Colonic mucosa (tissue), 4 donors: ENCODE data around the gene AIG1. TPM values are rescaled to one million over a fixed set of nuclear protein-coding genes. Genes with fewer than 3 reads are reported as not detected.

Experiments used
- DNase-seq: peaks from one replicate; pipeline ENCODE4 v3.0.0-alpha.2; 2020
- H3K27ac ChIP-seq: fragments of 200-600 bp; one replicate; pipeline ENCODE4 v1.8.0; 2021
- H3K27me3 ChIP-seq: fragments of 200-600 bp; one replicate; pipeline ENCODE4 v1.8.0; 2021
- H3K36me3 ChIP-seq: fragments of 200-600 bp; one replicate; pipeline ENCODE4 v1.8.0; 2021
- H3K4me1 ChIP-seq: fragments of 200-600 bp; one replicate; pipeline ENCODE4 v1.8.0; 2021; ENCODE audit warnings: mild to moderate bottlenecking
- H3K4me3 ChIP-seq: fragments of 200-600 bp; one replicate; pipeline ENCODE4 v1.8.0; 2021
- H3K9ac ChIP-seq, 2 donors: one replicate each; pipeline ENCODE4 v1.7.0; 2013; ENCODE audit warnings: control low read depth in 2 of 2, low read depth in 2 of 2, low read length in 2 of 2
- H3K9me3 ChIP-seq: fragments of 200-600 bp; one replicate; pipeline ENCODE4 v1.8.0; 2021
- CTCF ChIP-seq: fragments of 200-600 bp; IDR thresholded peaks from one replicate; pipeline ENCODE4 v1.8.0; 2022; ENCODE audit warnings: antibody characterized with exemption, mild to moderate bottlenecking
- intact Hi-C: fragments of 100-400 bp; cut with DNase I; formaldehyde crosslinking; loops from one replicate; pipeline ENCODE4 v1.14.1; 2022
- total RNA-seq, 2 donors: library from RNA; stranded (reverse); fragmentation: NEBNext Ultra II Directional in 1 of 2; extraction: Animal tissue kit (Norgen Biotek cat#: 25700) in 1 of 2; gene quantifications; one replicate each; pipeline ENCODE4 v1.2.1, GENCODE V29; 2021
- donor health status: healthy.
- donor health status: DM: no; HTN: no; CAD: no.
- donor health status: DM: no; HTN: no; CAD: no.

Gene AIG1
- total RNA-seq, 2 donors from 2014 or later: 24.2 to 28.8 TPM

- no peaks in the 10 kb centered on the region for H3K9me3 ChIP-seq
- H3K27me3 ChIP-seq: no peaks in the 10 kb centered on the region
- no peak for DNase-seq
- TF ChIP-seq CTCF: no peak
- H3K4me1 ChIP-seq: no peaks in the 10 kb centered on the region
- no peak overlapping the region for H3K9ac ChIP-seq
- H3K4me3 ChIP-seq: no peak overlapping the region
- no peak overlapping the region for H3K27ac ChIP-seq
- intact Hi-C loops: no loop called here
- H3K36me3 ChIP-seq: no peaks in the 10 kb centered on the region
These were observed 270.7 kb downstream of the AIG1 start for GRCh38 chr6:143331362-143331761.

- Histone ChIP-seq H3K27me3 (no peaks in the 10 kb centered on the region), H3K9ac (no peak overlapping the region), H3K36me3 (no peaks in the 10 kb centered on the region), H3K4me3 (no peak overlapping the region), H3K27ac (no peak overlapping the region), H3K9me3 (no peaks in the 10 kb centered on the region), H3K4me1 (no peaks in the 10 kb centered on the region)
- TF ChIP-seq CTCF: no peak
- no peak for DNase-seq
- intact Hi-C loops: no loop called here
These were observed 271.6 kb downstream of the AIG1 start for GRCh38 chr6:143332153-143332845.

- no peaks in the 10 kb centered on the region for H3K9me3 ChIP-seq
- no peaks in the 10 kb centered on the region for H3K4me1 ChIP-seq
- TF ChIP-seq CTCF: no peak
- no peak overlapping the region for H3K9ac ChIP-seq
- H3K4me3 ChIP-seq: no peak overlapping the region
- H3K36me3 ChIP-seq: no peaks in the 10 kb centered on the region
- DNase-seq: no peak
- H3K27me3 ChIP-seq: no peaks in the 10 kb centered on the region
- intact Hi-C loops: no loop called here
- no peak overlapping the region for H3K27ac ChIP-seq
These were observed 272.4 kb downstream of the AIG1 start for GRCh38 chr6:143333081-143333480.

- Histone ChIP-seq H3K36me3 (no peaks in the 10 kb centered on the region), H3K4me1 (no peaks in the 10 kb centered on the region), H3K27ac (no peak overlapping the region), H3K4me3 (no peak overlapping the region), H3K9me3 (no peaks in the 10 kb centered on the region), H3K9ac (no peak overlapping the region), H3K27me3 (no peaks in the 10 kb centered on the region)
- intact Hi-C loops: no loop called here
- no peak for TF ChIP-seq CTCF
- no peak for DNase-seq
These were observed 273.2 kb downstream of the AIG1 start for GRCh38 chr6:143333749-143334520.

GRCh38 chr6:143335865-143336264 lies 275.2 kb downstream of the AIG1 start:
- Histone ChIP-seq H3K9ac (no peak overlapping the region), H3K27me3 (no peaks in the 10 kb centered on the region), H3K36me3 (no peaks in the 10 kb centered on the region), H3K27ac (no peak overlapping the region), H3K4me1 (no peaks in the 10 kb centered on the region), H3K4me3 (no peak overlapping the region), H3K9me3 (no peaks in the 10 kb centered on the region)
- no peak for DNase-seq
- intact Hi-C loops: no loop called here
- no peak for TF ChIP-seq CTCF
